ENCODE measurements around the gene MINDY4.

DNA sequence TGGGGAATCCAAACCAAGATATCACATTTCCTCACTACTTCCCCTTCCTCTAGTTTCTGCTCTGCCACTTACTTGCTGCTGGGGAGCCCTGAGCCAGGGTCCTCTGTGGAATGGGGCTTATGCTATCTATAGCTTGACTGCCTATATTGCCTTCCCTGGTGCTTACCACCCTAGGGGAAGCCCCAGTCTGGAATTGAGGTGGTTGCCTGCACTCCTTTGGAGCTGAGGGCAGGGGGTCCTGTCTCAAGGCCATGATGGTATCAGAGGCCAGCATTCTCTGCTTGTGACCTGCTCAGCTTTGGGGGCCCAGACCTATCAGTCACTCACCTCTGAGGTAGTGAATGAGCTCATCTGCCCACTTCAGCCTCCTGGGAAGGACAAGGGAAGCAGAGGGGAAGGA lies 48.5 kb upstream of the MINDY4 start:
- TF ChIP-seq, protein P1, sequence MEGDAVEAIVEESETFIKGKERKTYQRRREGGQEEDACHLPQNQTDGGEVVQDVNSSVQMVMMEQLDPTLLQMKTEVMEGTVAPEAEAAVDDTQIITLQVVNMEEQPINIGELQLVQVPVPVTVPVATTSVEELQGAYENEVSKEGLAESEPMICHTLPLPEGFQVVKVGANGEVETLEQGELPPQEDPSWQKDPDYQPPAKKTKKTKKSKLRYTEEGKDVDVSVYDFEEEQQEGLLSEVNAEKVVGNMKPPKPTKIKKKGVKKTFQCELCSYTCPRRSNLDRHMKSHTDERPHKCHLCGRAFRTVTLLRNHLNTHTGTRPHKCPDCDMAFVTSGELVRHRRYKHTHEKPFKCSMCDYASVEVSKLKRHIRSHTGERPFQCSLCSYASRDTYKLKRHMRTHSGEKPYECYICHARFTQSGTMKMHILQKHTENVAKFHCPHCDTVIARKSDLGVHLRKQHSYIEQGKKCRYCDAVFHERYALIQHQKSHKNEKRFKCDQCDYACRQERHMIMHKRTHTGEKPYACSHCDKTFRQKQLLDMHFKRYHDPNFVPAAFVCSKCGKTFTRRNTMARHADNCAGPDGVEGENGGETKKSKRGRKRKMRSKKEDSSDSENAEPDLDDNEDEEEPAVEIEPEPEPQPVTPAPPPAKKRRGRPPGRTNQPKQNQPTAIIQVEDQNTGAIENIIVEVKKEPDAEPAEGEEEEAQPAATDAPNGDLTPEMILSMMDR (IDR thresholded peaks at IDR 0.05; ENCODE audit: low read depth, low read length, missing input control) = no peak
- TF ChIP-seq RXRA (IDR thresholded peaks at IDR 0.05) (no peak), SP1 (IDR thresholded peaks at IDR 0.05) (no peak), TAF1 (conservative IDR thresholded peaks at IDR 0.05) (no peak), JUND (IDR thresholded peaks at IDR 0.05) (no peak), GABPA (IDR thresholded peaks at IDR 0.05 in 1 of 2, conservative IDR thresholded peaks at IDR 0.05 in 1 of 2) (no peak), FOXA2 (IDR thresholded peaks at IDR 0.05) (no peak), EGR1 (IDR thresholded peaks at IDR 0.05; ENCODE audit: low read depth in 2 of 2) (no peak), YY1 (IDR thresholded peaks at IDR 0.05) (no peak), RAD21 (IDR thresholded peaks at IDR 0.05) (no peak)
- TF ChIP-seq, protein P2, sequence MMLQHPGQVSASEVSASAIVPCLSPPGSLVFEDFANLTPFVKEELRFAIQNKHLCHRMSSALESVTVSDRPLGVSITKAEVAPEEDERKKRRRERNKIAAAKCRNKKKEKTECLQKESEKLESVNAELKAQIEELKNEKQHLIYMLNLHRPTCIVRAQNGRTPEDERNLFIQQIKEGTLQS (IDR thresholded peaks at IDR 0.05) = no peak
- TF ChIP-seq, protein P3, sequence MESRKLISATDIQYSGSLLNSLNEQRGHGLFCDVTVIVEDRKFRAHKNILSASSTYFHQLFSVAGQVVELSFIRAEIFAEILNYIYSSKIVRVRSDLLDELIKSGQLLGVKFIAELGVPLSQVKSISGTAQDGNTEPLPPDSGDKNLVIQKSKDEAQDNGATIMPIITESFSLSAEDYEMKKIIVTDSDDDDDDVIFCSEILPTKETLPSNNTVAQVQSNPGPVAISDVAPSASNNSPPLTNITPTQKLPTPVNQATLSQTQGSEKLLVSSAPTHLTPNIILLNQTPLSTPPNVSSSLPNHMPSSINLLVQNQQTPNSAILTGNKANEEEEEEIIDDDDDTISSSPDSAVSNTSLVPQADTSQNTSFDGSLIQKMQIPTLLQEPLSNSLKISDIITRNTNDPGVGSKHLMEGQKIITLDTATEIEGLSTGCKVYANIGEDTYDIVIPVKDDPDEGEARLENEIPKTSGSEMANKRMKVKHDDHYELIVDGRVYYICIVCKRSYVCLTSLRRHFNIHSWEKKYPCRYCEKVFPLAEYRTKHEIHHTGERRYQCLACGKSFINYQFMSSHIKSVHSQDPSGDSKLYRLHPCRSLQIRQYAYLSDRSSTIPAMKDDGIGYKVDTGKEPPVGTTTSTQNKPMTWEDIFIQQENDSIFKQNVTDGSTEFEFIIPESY (IDR thresholded peaks at IDR 0.05) = no peak
